T-helper 2 cell treated with Interferon-gamma antibody and Interleukin-4, amounts not matched to agents 5 μg/mL and 100 μg/mL, for 36 hours (primary cell): Measurements from ENCODE around the gene EXD3.

Experiments
- DNase-seq: peaks from one replicate; pipeline ENCODE4 v3.0.0; 2021; ENCODE audit warnings: low spot score
- H3K27ac Mint-ChIP-seq: one replicate; pipeline ENCODE4 v1.8.0; 2021; ENCODE audit warnings: mild to moderate bottlenecking, mixed read lengths
- H3K27me3 Mint-ChIP-seq: one replicate; pipeline ENCODE4 v1.8.0; 2021; ENCODE audit warnings: low read depth, mixed read lengths
- H3K36me3 Mint-ChIP-seq: one replicate; pipeline ENCODE4 v1.8.0; 2021; ENCODE audit warnings: low read depth, mixed read lengths
- H3K4me1 Mint-ChIP-seq: one replicate; pipeline ENCODE4 v1.8.0; 2021; ENCODE audit warnings: low read depth, mixed read lengths
- H3K4me3 Mint-ChIP-seq: one replicate; pipeline ENCODE4 v1.8.0; 2022; ENCODE audit warnings: mild to moderate bottlenecking, moderate library complexity, mixed read lengths
- H3K9me3 Mint-ChIP-seq: one replicate; pipeline ENCODE4 v1.8.0; 2021; ENCODE audit warnings: mixed read lengths

Gene EXD3

DNA sequence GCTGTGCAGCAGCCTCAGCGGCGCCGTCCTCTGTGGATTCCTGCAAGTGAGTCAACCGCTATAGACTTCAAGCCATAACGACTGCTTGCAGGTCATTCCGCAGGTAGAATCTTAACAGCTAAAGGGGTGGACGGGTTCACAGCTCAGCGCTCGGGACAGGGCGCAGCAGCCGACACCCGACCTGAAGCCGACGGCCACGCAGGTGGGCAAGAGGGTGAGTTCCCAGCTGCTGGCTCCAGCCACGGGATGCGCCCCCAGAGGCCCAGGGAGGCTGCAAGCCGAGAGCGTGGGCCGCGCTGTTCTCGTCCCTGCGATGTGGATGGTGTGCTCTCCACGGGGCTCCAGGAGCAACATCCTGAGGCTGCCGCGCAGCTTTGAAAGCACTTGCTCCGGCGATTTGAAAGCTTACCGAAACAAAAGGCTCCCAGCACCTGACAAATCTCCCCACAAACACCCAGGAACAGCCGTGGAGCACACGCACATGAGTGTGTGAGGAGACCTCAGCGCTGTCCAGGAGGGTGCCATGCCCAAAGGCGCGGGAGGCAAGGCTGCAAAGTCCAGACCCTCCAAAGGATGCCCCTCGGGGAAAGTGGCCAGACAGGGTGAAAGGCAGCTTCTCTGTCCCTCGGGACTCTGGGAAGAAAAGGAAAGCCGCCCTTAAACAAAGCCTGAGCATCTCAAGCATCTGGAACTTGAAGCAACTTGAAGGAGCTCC, 48.7 kb downstream of the EXD3 start:
- no peaks in the 10 kb centered on the region for H3K27me3 Mint-ChIP-seq
- no peaks in the 10 kb centered on the region for H3K9me3 Mint-ChIP-seq
- H3K4me1 Mint-ChIP-seq = no peaks in the 10 kb centered on the region
- H3K4me3 Mint-ChIP-seq = no peak overlapping the region
- no peak overlapping the region for H3K27ac Mint-ChIP-seq
- H3K36me3 Mint-ChIP-seq = no peaks in the 10 kb centered on the region
- no peak for DNase-seq

DNA sequence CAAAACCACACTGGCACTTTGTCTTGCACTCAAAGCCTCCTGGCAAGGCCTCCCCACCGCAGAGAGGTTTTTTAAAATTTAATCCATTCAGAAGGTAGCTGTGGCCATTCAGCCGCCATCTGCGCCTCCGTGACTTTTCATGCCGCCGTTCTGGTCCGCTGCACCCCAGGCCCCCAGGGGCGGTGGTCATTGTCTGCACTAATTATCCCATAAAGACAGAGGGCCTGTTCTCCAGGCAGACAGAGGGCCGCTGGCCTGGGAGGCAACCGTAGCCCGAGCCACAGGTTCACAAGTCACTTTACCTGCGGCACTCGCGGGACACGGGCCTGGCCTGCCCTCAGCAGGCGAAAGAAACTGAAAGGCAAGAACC, 49.4 kb downstream of the EXD3 start:
- H3K36me3 Mint-ChIP-seq = no peaks in the 10 kb centered on the region
- H3K4me3 Mint-ChIP-seq = no peak overlapping the region
- H3K27ac Mint-ChIP-seq = no peak overlapping the region
- H3K4me1 Mint-ChIP-seq = no peaks in the 10 kb centered on the region
- no peak for DNase-seq
- H3K27me3 Mint-ChIP-seq = no peaks in the 10 kb centered on the region
- no peaks in the 10 kb centered on the region for H3K9me3 Mint-ChIP-seq

DNA sequence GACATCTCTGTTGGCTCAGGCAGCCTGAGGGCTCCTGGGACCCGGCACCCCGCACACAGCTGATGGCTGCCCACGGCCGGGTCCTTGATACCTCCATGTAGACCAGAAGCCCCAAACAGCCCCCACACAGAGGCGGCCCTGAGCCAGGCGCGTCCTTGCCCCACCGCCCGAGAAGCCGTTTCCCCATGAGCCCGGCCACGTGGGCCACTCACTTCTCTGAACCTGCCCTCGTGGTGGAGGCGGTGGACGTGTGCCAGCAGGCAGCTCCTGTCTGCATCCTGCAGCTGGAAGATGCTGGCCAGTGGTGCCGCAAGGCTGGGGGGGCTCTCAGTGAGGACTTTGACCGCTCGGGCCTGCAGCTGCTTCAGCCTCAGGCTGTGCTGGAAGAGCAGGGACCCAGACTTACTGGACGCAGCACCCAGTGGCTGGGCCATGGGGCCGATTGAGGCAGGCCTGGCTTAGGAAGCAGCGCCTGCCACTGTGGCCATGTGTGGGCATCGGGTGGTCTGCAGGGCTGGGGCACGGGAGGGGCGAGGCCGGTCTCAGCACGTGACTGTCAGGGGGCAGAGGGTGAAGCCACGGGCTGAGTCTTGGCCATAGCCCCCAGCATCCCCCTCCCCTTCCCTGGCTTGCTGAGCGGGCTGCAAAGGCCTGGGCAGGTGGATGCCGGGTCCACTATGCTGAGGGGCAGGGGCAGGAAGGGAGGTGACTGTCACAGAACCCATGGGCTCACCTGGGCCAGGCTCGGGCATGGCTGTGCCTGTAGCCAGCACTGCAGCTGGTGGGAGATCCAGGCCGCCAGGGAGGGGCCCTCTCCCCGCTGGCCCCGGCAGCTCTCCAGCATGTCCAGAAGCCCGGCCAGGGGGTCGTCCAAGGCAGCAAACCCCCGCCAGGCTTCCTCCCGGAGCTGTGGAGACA, 50.0 kb downstream of the EXD3 start:
- Mint-ChIP-seq H3K4me3 (no peak overlapping the region), H3K27ac (no peak overlapping the region), H3K9me3 (no peaks in the 10 kb centered on the region), H3K4me1 (no peaks in the 10 kb centered on the region), H3K36me3 (no peaks in the 10 kb centered on the region), H3K27me3 (no peaks in the 10 kb centered on the region)
- no peak for DNase-seq

DNA sequence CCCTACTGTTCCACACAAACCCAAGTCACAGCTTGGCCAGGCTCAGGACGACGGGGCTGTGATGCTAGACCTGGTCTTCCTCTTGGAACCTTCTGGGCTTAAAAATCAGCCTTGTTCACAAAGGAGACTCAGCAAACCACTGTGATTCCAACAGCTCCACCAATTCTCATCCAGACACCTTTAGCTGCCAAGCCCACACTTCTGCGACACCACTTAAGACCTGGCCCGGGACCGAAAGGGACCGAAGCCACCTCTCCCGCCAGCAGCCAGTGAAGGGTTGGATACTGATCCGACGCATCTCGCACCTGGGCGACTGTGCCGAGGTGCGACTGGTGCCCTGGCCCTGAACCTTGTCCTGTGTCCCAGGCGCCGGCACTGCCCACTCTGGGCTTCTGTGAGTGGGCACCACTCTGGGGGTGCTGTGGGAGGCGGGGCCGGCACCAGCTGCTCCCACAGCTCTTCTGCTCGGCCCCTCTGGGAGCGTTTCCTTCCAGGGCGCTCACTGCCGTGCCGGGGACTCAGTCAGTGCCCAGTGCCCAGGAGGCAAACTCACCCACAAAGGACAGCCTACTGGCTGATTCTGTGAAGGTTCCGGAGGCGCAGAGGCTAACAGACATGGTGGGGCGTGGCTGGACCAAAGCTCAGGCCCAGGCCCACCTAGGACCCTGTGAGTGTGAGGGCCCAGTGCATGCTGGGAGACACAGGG, 50.9 kb downstream of the EXD3 start:
- H3K4me1 Mint-ChIP-seq = no peaks in the 10 kb centered on the region
- no peak overlapping the region for H3K4me3 Mint-ChIP-seq
- H3K9me3 Mint-ChIP-seq = no peaks in the 10 kb centered on the region
- no peaks in the 10 kb centered on the region for H3K36me3 Mint-ChIP-seq
- DNase-seq = no peak
- H3K27me3 Mint-ChIP-seq = no peaks in the 10 kb centered on the region
- no peak overlapping the region for H3K27ac Mint-ChIP-seq

DNA sequence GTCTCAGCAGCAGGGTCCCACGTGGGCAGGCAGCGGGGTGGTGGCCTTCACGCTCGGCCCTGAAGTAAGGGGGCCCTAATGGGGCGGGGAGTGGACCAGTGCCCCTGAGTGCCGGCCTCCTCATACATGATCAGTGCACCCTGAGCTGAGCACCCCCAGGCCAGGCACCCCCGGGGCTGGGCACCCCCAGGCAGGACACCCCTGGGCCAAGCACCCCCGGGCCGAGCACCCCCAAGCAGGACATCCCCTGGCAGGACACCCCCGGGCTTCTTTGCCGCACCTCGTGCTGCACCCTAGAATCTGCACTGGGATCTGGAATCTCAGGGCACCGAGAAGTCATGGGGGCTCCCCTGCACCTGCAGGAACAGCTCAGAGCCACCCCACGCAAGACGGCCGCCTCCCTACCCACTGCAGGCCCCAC, 51.4 kb downstream of the EXD3 start:
- Mint-ChIP-seq H3K36me3 (no peaks in the 10 kb centered on the region), H3K27me3 (no peaks in the 10 kb centered on the region), H3K4me3 (no peak overlapping the region), H3K9me3 (no peaks in the 10 kb centered on the region), H3K4me1 (no peaks in the 10 kb centered on the region), H3K27ac (no peak overlapping the region)
- DNase-seq = no peak

DNA sequence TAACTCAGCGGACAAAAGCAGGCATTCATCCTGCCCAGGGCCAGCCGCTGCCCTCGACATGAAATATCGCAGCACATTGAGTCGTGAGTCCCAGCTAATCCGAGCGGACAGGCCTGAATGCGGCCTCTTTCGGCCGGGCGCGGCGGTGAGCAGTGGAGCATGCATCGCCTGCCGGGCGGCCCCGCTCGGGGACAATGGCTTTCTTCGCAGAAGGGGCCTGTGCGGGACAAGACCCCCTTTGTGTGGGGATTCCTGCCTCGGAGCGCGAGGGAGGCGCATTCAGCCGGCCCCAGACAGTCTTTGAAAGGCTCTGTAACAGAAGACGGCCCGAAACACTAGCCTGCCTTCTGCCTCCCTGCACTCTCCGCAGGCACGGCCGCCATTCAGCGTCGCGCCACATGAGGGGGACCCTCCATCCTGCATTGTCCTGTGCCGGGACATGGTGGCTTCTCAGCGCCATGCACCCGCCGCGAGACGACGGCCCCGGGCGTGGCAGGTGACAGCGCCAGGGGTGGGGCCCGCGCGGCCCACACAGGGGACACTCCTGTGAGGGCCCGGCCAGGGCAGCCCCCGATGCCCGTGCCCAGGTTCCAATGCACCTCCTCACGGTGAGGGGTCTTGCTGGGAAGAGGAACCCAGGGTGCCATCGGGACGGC, 52.0 kb downstream of the EXD3 start:
- no peaks in the 10 kb centered on the region for H3K27me3 Mint-ChIP-seq
- no peaks in the 10 kb centered on the region for H3K36me3 Mint-ChIP-seq
- no peaks in the 10 kb centered on the region for H3K4me1 Mint-ChIP-seq
- H3K27ac Mint-ChIP-seq = no peak overlapping the region
- H3K4me3 Mint-ChIP-seq = no peak overlapping the region
- no peaks in the 10 kb centered on the region for H3K9me3 Mint-ChIP-seq
- no peak for DNase-seq

DNA sequence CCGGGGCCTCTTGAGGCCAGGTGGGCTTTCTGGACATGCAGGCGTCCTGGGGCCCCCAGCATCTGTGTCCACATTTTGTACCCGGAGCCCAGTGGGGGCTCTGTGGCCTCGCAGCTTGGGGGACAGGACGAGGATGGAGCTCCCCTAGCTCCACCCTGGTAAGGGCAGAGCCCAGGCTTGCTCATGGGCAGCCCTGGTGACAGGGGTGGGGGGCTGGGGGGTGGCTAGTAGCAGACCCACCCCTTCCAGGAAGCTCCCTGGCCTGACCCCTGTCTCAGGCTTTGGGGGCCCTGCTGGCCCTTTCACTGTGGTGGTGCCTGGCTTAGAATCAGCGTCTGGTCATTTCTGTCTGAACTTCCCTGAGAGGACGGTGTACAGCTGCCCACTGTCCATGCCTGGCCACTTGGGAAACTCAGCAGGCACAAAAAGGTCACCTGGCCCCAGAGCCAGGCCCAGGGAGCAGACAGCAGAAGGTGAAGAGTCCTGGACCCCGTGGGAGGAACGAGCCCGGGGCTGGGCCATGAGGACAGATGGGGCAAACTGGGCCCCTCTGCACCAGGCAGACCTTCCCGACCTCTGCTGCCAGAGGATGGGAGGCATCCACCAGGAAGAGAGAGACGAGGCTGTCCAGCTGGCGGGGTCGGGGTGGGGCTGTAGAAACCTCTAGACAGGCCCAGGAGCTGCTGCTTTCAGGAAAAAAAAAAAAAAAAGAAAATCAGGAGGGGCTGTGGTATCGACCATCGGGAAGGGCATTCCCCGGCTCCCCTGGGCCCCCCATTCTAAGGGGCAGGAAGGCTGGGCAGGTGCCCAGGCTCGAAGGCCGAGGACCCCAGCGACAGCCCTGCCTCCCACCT, 52.8 kb downstream of the EXD3 start:
- Mint-ChIP-seq H3K9me3 (peaks cover 4% of the 10 kb centered on the region), H3K27ac (no peak overlapping the region), H3K27me3 (no peaks in the 10 kb centered on the region), H3K4me3 (no peak overlapping the region), H3K4me1 (no peaks in the 10 kb centered on the region), H3K36me3 (no peaks in the 10 kb centered on the region)
- DNase-seq = no peak

DNA sequence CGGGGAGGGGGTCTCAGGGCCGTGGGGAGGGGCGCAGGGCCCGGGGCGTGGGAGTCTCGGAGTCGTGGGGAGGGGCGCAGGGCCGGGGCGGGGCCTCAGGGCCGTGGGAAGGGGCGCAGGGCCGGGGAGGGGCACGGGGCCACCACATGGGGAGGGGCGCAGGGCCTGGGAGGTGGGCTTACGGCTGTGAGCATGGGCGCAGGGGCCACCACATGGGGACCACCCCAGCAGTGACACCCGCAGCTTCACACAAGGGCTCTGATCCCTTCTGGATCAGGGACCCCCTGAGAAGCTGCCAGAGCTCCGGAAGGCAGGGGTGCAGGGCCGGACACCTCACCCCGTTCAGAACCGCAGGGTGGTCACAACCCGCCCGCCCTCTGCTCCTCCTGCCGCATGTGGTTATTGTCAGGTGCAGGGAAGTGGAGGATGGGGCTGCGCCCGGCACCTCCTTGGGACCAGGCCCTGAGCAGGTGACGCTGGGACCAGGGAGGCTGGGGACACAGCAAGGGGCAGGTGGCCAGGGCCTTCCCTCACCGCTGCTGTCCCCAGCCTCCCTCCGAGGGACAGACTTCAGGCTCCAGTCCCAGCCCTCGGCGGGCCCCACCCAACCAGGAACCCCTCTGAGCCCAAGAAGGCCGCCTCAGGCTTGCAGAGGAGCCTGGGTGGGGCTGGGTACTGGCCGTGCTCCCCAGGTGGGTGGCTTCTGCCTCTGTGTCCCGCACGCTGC, 53.7 kb downstream of the EXD3 start:
- H3K4me1 Mint-ChIP-seq = no peaks in the 10 kb centered on the region
- DNase-seq = no peak
- peaks cover 4% of the 10 kb centered on the region for H3K9me3 Mint-ChIP-seq
- no peak overlapping the region for H3K4me3 Mint-ChIP-seq
- no peaks in the 10 kb centered on the region for H3K36me3 Mint-ChIP-seq
- no peaks in the 10 kb centered on the region for H3K27me3 Mint-ChIP-seq
- no peak overlapping the region for H3K27ac Mint-ChIP-seq

DNA sequence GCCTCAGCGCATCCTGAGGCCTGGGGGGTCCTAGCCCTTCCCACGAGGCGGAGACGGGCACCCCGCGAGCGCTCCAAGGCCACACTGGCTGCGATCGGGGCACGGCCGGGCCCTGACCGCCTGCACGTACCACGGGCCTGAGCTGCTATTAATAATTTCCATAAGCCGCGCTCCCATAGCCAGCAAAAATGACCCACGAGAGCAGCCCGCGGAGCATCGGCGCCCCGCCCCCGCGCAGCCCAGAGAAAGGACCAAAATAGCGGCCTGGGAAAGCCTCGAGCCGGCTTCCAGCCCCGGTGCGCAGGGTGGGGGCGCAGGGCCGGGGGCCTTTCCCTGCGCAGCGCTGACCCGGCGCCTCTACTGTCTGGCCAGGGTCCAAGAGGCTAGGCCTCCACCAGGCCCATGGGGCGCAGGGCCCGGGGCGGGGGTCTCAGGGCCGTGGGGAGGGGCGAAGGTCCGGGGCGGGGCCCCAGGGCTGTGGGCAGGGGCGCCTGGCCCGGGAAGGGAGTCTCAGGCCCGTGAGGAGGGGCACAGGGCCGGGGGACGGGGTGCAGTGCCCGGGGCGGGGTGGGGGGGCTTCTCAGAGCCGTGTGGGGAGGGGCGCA, 54.4 kb downstream of the EXD3 start:
- H3K9me3 Mint-ChIP-seq = peaks cover 4% of the 10 kb centered on the region
- H3K27me3 Mint-ChIP-seq = no peaks in the 10 kb centered on the region
- no peak overlapping the region for H3K27ac Mint-ChIP-seq
- H3K4me1 Mint-ChIP-seq = no peaks in the 10 kb centered on the region
- no peak for DNase-seq
- H3K36me3 Mint-ChIP-seq = no peaks in the 10 kb centered on the region
- H3K4me3 Mint-ChIP-seq = no peak overlapping the region

DNA sequence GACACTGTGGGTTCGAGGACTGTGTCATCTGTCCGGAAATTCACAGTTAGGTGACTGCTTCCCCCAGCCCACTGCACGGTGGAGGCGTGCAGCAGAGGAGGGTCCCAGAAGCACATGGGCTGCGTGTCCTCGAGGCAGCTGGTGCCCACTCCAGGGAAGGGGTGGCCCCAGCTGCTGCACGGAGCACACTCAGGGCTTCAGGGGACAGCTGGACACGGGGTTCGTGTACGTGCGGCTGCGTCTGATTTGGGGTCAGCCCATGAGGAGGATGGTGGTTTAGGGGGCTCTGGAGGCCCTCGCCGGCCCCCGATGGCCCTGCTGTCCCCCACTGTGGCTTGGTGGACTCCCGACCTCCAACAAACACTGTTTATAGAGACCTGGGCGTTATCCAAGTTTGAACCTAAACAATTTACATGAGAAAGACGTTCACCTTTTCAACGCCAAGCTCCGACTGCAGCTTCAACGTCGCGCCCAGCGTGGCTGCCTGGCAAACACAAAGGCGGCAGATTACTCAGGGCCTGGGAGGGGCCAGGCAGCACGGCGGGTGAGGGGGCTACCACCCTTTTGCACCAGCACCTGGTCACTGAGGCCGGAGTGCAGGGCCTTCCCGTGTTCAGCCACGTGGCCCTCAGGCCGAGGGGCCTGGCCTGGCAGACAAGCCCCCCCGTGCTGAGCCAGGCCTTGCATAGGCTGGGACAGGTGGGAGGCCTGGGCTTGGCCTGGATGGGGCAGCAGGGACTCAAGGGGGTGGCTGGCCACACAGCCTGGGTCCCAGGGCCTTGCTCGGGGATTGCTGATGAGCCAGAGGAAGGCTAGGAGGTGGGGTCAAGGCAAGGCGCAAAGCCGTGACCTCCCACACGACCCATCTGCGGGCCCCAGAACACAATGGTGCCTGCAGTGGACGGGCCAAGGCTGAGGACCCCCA, 55.2 kb downstream of the EXD3 start:
- Mint-ChIP-seq H3K4me1 (no peaks in the 10 kb centered on the region), H3K36me3 (no peaks in the 10 kb centered on the region), H3K4me3 (no peak overlapping the region), H3K27ac (no peak overlapping the region), H3K9me3 (peaks cover 4% of the 10 kb centered on the region), H3K27me3 (no peaks in the 10 kb centered on the region)
- no peak for DNase-seq

DNA sequence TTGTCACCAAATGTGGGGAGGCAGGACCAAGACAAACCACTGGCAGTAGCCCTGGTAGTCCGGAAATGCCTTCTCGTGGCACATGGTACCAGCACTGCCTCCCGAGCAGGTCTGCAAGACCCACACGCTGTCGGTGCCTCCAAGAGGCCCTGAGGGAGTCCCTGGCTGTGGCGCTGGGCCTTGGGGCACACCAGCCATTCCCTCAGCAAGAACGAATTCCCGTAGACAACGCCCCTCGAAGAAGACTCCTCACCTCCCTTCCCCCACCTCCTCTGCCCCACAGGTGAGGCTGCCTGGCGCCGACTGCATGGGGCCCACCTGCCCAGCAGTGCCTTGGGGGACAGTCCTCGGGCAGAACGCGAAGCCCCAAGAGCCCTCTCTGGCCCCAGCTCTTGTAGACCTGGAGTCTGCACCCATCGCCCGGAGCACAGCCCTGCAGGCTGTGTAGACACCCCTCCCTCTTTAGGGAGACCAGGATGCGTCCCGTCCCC, 56.0 kb downstream of the EXD3 start:
- Mint-ChIP-seq H3K36me3 (no peaks in the 10 kb centered on the region), H3K27me3 (peaks cover 1% of the 10 kb centered on the region), H3K4me3 (no peak overlapping the region), H3K9me3 (peaks cover 4% of the 10 kb centered on the region), H3K27ac (no peak overlapping the region), H3K4me1 (no peaks in the 10 kb centered on the region)
- no peak for DNase-seq
